Smooth muscle cell (in vitro differentiated cells): ENCODE results near the gene STAB2. TPM values are rescaled to one million over a fixed set of nuclear protein-coding genes. Genes with fewer than 3 reads are reported as not detected.

Source experiments
- DNase-seq: peaks from one replicate; lab custom pipeline; 2025; ENCODE audit not compliant: unreplicated experiment; lab: John Stamatoyannopoulos, UW
- H2AFZ ChIP-seq: fragments of 200-600 bp; sonication (generic); 2 replicates; pipeline ENCODE4 v1.6.0; 2016; ENCODE audit warnings: antibody characterized with exemption, low read depth, mild to moderate bottlenecking
- H3F3A ChIP-seq: fragments of 200-600 bp; sonication (generic); 2 replicates; pipeline ENCODE4 v1.6.0; 2017; ENCODE audit warnings: antibody characterized with exemption, low read depth
- H3K27ac ChIP-seq: fragments of 200-600 bp; sonication (generic); 2 replicates; pipeline ENCODE4 v1.5.1; 2016; ENCODE audit warnings: low read depth, mild to moderate bottlenecking
- H3K27me3 ChIP-seq: fragments of 200-600 bp; sonication (generic); 2 replicates; pipeline ENCODE4 v1.6.1; 2016; ENCODE audit warnings: low read depth, mild to moderate bottlenecking
- H3K36me3 ChIP-seq: fragments of 200-600 bp; sonication (generic); 2 replicates; pipeline ENCODE4 v1.5.1; 2016; ENCODE audit warnings: low read depth
- H3K4me1 ChIP-seq: fragments of 200-600 bp; sonication (generic); 2 replicates; pipeline ENCODE4 v1.5.1; 2016; ENCODE audit warnings: low read depth
- H3K4me2 ChIP-seq: fragments of 200-600 bp; sonication (generic); 2 replicates; pipeline ENCODE4 v1.6.0; 2016; ENCODE audit warnings: mild to moderate bottlenecking
- H3K4me3 ChIP-seq: fragments of 200-600 bp; sonication (generic); 2 replicates; pipeline ENCODE4 v1.5.1; 2016; ENCODE audit warnings: mild to moderate bottlenecking
- H3K79me2 ChIP-seq: fragments of 200-600 bp; sonication (generic); 2 replicates; pipeline ENCODE4 v1.6.0; 2016; ENCODE audit warnings: low read depth, mild to moderate bottlenecking
- H3K9ac ChIP-seq: fragments of 200-600 bp; sonication (generic); 2 replicates; pipeline ENCODE4 v1.6.0; 2016; ENCODE audit warnings: low read depth
- H3K9me3 ChIP-seq: fragments of 200-600 bp; sonication (generic); replicated peaks from 2 replicates; pipeline ENCODE4 v1.5.1; 2016; ENCODE audit warnings: low read depth
- H4K20me1 ChIP-seq: fragments of 200-600 bp; sonication (generic); 2 replicates; pipeline ENCODE4 v1.6.0; 2016; ENCODE audit warnings: low read depth
- WGBS: methylation state at CpG from one replicate; pipeline ENCODE4 v1.1.7; 2016; ENCODE audit warnings: low lambda C conversion rate; 5-methylcytosine and 5-hydroxymethylcytosine counted together
- polyA plus RNA-seq: library from polyadenylated mRNA; unstranded; fragments of >200 nt; fragmentation: Nextera tagmentation; extraction: Ambion mirVana; gene quantifications from 2 replicates; pipeline ENCODE4 v1.2.1, GENCODE V29; 2016
- total RNA-seq: library from RNA; depleted of rRNA; stranded (reverse); fragments of >200 nt; gene quantifications from 2 replicates; pipeline ENCODE4 v1.2.3, GENCODE V29; 2014
- TF ChIP-seq, protein P1 (sequence below): fragments of 200-600 bp; sonication (generic); IDR thresholded peaks from 2 replicates; pipeline ENCODE4 v1.5.1; 2017; ENCODE audit warnings: borderline replicate concordance, mild to moderate bottlenecking, antibody characterized with exemption; ENCODE audit not compliant: insufficient read depth, poor library complexity, severe bottlenecking

The STAB2 gene
- total and polyA plus RNA-seq, 2 experiments from 2014 or later = not detected

GRCh38 chr12:103588680-103589079, 1.6 kb downstream of the STAB2 start:
- H3K4me1 ChIP-seq = no peaks in the 10 kb centered on the region
- H3F3A ChIP-seq = no peaks in the 10 kb centered on the region
- H2AFZ ChIP-seq = no peak overlapping the region
- H3K79me2 ChIP-seq = no peaks in the 10 kb centered on the region
- H3K9ac ChIP-seq = no peak overlapping the region
- no peaks in the 10 kb centered on the region for H3K36me3 ChIP-seq
- peaks cover 84% of the 10 kb centered on the region for H3K27me3 ChIP-seq
- no peak overlapping the region for H3K27ac ChIP-seq
- H3K9me3 ChIP-seq = no peaks in the 10 kb centered on the region
- TF ChIP-seq, protein P1, sequence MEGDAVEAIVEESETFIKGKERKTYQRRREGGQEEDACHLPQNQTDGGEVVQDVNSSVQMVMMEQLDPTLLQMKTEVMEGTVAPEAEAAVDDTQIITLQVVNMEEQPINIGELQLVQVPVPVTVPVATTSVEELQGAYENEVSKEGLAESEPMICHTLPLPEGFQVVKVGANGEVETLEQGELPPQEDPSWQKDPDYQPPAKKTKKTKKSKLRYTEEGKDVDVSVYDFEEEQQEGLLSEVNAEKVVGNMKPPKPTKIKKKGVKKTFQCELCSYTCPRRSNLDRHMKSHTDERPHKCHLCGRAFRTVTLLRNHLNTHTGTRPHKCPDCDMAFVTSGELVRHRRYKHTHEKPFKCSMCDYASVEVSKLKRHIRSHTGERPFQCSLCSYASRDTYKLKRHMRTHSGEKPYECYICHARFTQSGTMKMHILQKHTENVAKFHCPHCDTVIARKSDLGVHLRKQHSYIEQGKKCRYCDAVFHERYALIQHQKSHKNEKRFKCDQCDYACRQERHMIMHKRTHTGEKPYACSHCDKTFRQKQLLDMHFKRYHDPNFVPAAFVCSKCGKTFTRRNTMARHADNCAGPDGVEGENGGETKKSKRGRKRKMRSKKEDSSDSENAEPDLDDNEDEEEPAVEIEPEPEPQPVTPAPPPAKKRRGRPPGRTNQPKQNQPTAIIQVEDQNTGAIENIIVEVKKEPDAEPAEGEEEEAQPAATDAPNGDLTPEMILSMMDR = no peak
- no peak overlapping the region for H3K4me3 ChIP-seq
- H4K20me1 ChIP-seq = no peaks in the 10 kb centered on the region
- no peak for DNase-seq
- no peak overlapping the region for H3K4me2 ChIP-seq

DNA sequence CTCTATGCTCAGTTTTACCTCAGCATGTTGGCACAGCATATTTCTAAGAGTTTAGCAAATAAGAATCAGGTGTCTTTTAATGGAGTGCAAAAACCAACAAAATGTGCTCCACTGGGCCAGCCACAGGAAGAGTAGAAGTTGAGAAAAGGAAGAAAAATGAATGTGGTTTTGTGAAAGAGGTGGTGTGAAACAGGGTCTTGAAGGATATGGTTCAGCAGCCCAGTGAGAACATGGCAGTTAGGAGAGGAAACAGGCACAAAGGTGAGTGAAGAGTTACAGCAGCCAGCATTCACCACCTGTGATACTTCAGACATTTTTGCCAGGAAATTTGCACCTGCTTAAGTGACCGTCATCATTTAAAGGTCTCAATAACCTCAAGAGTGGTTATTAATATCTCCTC, 2.4 kb downstream of the STAB2 start:
- Histone ChIP-seq H3K27me3 (peaks cover 77% of the 10 kb centered on the region), H3K9ac (no peak overlapping the region), H3K79me2 (no peaks in the 10 kb centered on the region), H3K9me3 (no peaks in the 10 kb centered on the region), H3K36me3 (no peaks in the 10 kb centered on the region), H3K4me2 (no peak overlapping the region), H3F3A (no peaks in the 10 kb centered on the region), H2AFZ (no peak overlapping the region), H3K4me3 (no peak overlapping the region), H3K4me1 (no peaks in the 10 kb centered on the region), H3K27ac (no peak overlapping the region), H4K20me1 (no peaks in the 10 kb centered on the region)
- TF ChIP-seq, protein P1 = no peak
- no peak for DNase-seq
- WGBS = 95% methylated on average over 1 of the region's 1 CpG

- H3K27ac ChIP-seq = no peak overlapping the region
- H2AFZ ChIP-seq = no peak overlapping the region
- 72% methylated on average over 1 of the region's 1 CpG for WGBS
- peaks cover 77% of the 10 kb centered on the region for H3K27me3 ChIP-seq
- DNase-seq = no peak
- H3K9ac ChIP-seq = no peak overlapping the region
- no peaks in the 10 kb centered on the region for H3F3A ChIP-seq
- TF ChIP-seq, protein P1 = no peak
- H3K4me3 ChIP-seq = no peak overlapping the region
- H3K4me1 ChIP-seq = no peaks in the 10 kb centered on the region
- no peaks in the 10 kb centered on the region for H3K36me3 ChIP-seq
- H3K9me3 ChIP-seq = no peaks in the 10 kb centered on the region
- no peaks in the 10 kb centered on the region for H4K20me1 ChIP-seq
- H3K79me2 ChIP-seq = no peaks in the 10 kb centered on the region
- no peak overlapping the region for H3K4me2 ChIP-seq
Observed at GRCh38 chr12:103590271-103590670, 3.2 kb downstream of the STAB2 start.

- H3K27ac ChIP-seq = no peak overlapping the region
- H3K9me3 ChIP-seq = no peaks in the 10 kb centered on the region
- TF ChIP-seq, protein P1 = no peak
- WGBS = 45% methylated on average over 4 of the region's 4 CpGs
- no peaks in the 10 kb centered on the region for H3K79me2 ChIP-seq
- no peak overlapping the region for H3K9ac ChIP-seq
- H3K27me3 ChIP-seq = peaks cover 49% of the 10 kb centered on the region
- no peak overlapping the region for H3K4me2 ChIP-seq
- no peak overlapping the region for H2AFZ ChIP-seq
- no peaks in the 10 kb centered on the region for H3K4me1 ChIP-seq
- no peaks in the 10 kb centered on the region for H4K20me1 ChIP-seq
- no peak for DNase-seq
- H3K4me3 ChIP-seq = no peak overlapping the region
- no peaks in the 10 kb centered on the region for H3K36me3 ChIP-seq
- no peaks in the 10 kb centered on the region for H3F3A ChIP-seq
Observed at GRCh38 chr12:103596981-103597380, 9.9 kb downstream of the STAB2 start.
